Stimulated activated naive CD4-positive, alpha-beta T cell (primary cell): Measurements from ENCODE around the gene BRCA1.
"Not testable (repeated sequence)": the region's sequence is repeated elsewhere in the genome, so short reads cannot be mapped to it uniquely, and the experiment has no call there.

Experiments
- DNase-seq, 6 experiments: peaks; one replicate each; lab custom pipeline; 2025; lab: John Stamatoyannopoulos, UW

Gene BRCA1

DNA sequence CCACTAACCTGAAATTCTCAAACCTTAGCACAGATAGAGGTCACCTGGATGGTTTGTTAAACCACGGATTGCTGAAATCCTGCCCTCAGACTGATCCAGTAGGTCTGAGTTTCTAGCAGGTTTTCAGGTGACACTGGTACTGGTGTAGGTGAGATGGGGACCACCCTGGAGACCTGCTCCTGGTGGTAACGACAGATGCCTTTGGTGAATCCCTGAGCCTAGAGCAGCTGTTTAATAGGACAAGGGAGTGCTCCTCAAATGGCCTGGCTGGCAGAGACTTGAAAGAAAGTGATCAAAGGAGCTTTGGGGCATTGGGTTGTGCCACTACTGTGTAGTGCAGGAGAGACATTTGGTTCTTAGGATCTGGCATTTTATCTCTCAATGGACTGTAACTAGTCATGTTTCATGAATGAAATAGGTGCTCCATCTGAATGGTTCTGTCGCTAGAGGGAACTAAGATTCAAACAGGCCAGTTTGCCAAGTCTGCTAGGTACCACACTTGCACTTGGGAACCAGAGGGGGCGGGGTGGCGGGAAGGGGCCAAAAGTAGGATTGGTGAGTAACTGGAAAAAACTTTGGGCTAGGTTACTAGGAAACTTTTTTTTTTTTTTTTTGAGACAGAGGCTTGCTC, 121.5 kb downstream of the BRCA1 start:
- no peak for DNase-seq

DNA sequence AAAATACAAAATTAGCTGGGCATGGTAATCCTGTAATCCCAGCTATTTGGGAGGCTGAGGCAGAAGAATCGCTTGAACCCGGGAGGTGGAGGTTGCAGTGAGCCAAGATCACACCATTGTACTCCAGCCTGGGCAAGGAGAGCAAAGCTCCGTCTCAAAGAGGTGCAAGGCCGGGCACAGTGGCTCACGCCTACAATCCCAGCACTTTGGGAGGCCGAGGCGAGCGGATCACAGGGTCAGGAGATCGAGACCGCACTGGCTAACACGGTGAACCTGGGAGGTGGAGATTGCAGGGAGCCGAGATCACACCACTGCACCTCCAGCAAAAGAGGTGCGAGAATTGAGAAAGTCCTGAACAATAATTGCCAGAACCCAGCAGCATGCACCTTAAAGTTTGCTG, 124.3 kb downstream of the BRCA1 start:
- DNase-seq = not testable (repeated sequence)

- DNase-seq = no peak
Observed at GRCh38 chr17:42999003-42999525, 126.1 kb downstream of the BRCA1 start.

GRCh38 chr17:42997984-42998938, 126.9 kb downstream of the BRCA1 start, which contains the start of gene RPL27:
RPL27 (plus strand) TSS chr17:42998419; CDS start chr17:42998751, 332 bp downstream.
- DNase-seq = peak; percentile 92 to 99 (median 98)

DNA sequence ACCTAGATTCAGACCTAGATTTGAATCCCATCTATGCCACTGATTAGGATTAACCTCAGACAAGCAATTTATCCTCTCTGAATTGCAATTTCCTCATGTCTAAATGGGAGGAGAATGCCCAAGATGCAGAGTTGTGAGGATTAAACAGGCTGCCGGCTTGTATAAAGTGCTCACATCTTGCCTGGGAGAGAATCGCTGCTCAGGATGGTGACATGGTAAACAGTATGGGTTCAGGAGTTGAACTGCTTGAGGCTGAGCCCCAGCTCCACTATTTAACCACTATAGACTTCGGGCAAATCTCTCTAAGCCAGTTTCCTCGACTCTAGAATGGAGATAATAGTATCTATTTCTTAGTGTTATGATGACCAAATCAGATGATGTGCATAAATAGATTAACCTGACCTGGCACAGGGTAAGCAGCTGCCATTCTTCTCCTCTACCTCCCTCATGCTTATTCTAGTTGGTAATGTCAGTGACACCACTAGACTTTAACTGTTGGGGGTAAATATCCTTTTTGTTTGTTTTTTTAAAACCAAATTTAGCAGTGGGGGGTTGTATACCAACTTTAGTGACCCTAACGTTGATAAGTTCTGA, 127.7 kb downstream of the BRCA1 start:
- DNase-seq = no peak
